Measurements from ENCODE around the gene PRAC2. TPM values are rescaled to one million over a fixed set of nuclear protein-coding genes. Genes with fewer than 3 reads are reported as not detected.
A peak's percentile ranks its signal among the peaks of the same experiment; 100 is the strongest.
"Not testable (repeated sequence)": the region's sequence is repeated elsewhere in the genome, so short reads cannot be mapped to it uniquely, and the experiment has no call there.

PRAC2 gene
- total and polyA plus RNA-seq, 5 experiments from 2014 or later = not detected

- POLR2A ChIA-PET = no interaction called here
- Mint-ChIP-seq H3K27me3 (peaks cover 40 to 88% (median 68%) of the 10 kb centered on the region in 5 donors), H3K9me3 (peaks cover 0 to 12% (median 3%) of the 10 kb centered on the region in 9 donors), H3K4me1 (peaks cover 6 to 17% (median 14%) of the 10 kb centered on the region in 4 donors), H3K4me3 (no peak overlapping the region), H3K36me3 (peaks cover 0 to 9% (median 7%) of the 10 kb centered on the region in 3 donors), H3K27ac (no peak overlapping the region)
- DNase-seq (no peak), ATAC-seq (no peak)
These were observed 7.2 kb upstream of the PRAC2 start for GRCh38 chr17:48715496-48716399.

- H3K27me3 Mint-ChIP-seq = peaks cover 37 to 86% (median 67%) of the 10 kb centered on the region in 5 donors
- not testable (repeated sequence) for H3K4me3 Mint-ChIP-seq, H3K27ac Mint-ChIP-seq, H3K36me3 Mint-ChIP-seq, DNase-seq, ATAC-seq
- peaks cover 0 to 12% (median 3%) of the 10 kb centered on the region in 9 donors for H3K9me3 Mint-ChIP-seq
- POLR2A ChIA-PET = interaction anchor here (1.3 kb wide), 1 partner anchor 16 kb away, joined by 4 read pairs; no protein-coding TSS in a partner anchor
- H3K4me1 Mint-ChIP-seq = peaks cover 7 to 17% (median 14%) of the 10 kb centered on the region in 4 donors
These were observed 6.4 kb upstream of the PRAC2 start for GRCh38 chr17:48716549-48716948.

- Mint-ChIP-seq H3K4me3 (peak overlapping the region in 1 of 10 donors; percentile 35), H3K36me3 (peaks cover 0 to 9% (median 9%) of the 10 kb centered on the region in 3 donors), H3K27me3 (peaks cover 40 to 87% (median 70%) of the 10 kb centered on the region in 5 donors), H3K9me3 (peaks cover 0 to 12% (median 3%) of the 10 kb centered on the region in 9 donors), H3K4me1 (peaks cover 8 to 17% (median 14%) of the 10 kb centered on the region in 4 donors), H3K27ac (peak overlapping the region in 1 of 10 donors; percentile 53)
- DNase-seq = no peak
- ATAC-seq = no peak
- POLR2A ChIA-PET = interaction anchor here (0.6 to 1.5 kb wide), 3 partner anchors 10 to 718 kb away, joined by 3 to 5 read pairs (median 4); partner anchors contain the start of gene HOXB13
These were observed 5.4 kb upstream of the PRAC2 start for GRCh38 chr17:48717367-48718226.

- Mint-ChIP-seq H3K27ac (peak overlapping the region in 2 of 10 donors; percentile 25 to 56), H3K36me3 (peaks cover 0 to 11% (median 9%) of the 10 kb centered on the region in 3 donors), H3K4me3 (peak overlapping the region in 6 of 10 donors; percentile 34 to 60 (median 44)), H3K27me3 (peaks cover 40 to 87% (median 73%) of the 10 kb centered on the region in 5 donors), H3K9me3 (peaks cover 0 to 12% (median 3%) of the 10 kb centered on the region in 9 donors), H3K4me1 (peaks cover 8 to 20% (median 18%) of the 10 kb centered on the region in 4 donors)
- DNase-seq (no peak), ATAC-seq (no peak)
- POLR2A ChIA-PET = interaction anchor here (0.6 to 1.5 kb wide), 2 partner anchors 10 to 718 kb away, joined by 3 to 5 read pairs; partner anchors contain the start of gene HOXB13
These were observed 4.7 kb upstream of the PRAC2 start for GRCh38 chr17:48718227-48718760.

- Mint-ChIP-seq H3K9me3 (peaks cover 0 to 12% (median 3%) of the 10 kb centered on the region in 9 donors), H3K4me3 (peak overlapping the region; percentile 4 to 63 (median 55)), H3K36me3 (peaks cover 0 to 12% (median 11%) of the 10 kb centered on the region in 3 donors), H3K4me1 (peaks cover 11 to 27% (median 26%) of the 10 kb centered on the region in 4 donors), H3K27me3 (peaks cover 45 to 87% (median 74%) of the 10 kb centered on the region in 5 donors), H3K27ac (peak overlapping the region in 3 of 10 donors; percentile 25 to 85 (median 81))
- no peak for DNase-seq
- peak; percentile 35 to 39 for ATAC-seq
- POLR2A ChIA-PET = no interaction called here
These were observed 4.0 kb upstream of the PRAC2 start for GRCh38 chr17:48718761-48719641.

GRCh38 chr17:48719642-48720265, 3.2 kb upstream of the PRAC2 start:
- peaks cover 0 to 12% (median 3%) of the 10 kb centered on the region in 9 donors for H3K9me3 Mint-ChIP-seq
- peaks cover 16 to 35% (median 33%) of the 10 kb centered on the region in 4 donors for H3K4me1 Mint-ChIP-seq
- ATAC-seq (no peak), DNase-seq (no peak)
- peak overlapping the region in 7 of 10 donors; percentile 6 to 60 (median 41) for H3K4me3 Mint-ChIP-seq
- H3K27me3 Mint-ChIP-seq = peaks cover 48 to 87% (median 74%) of the 10 kb centered on the region in 5 donors
- peak overlapping the region in 2 of 10 donors; percentile 81 to 85 for H3K27ac Mint-ChIP-seq
- POLR2A ChIA-PET = no interaction called here
- peaks cover 0 to 13% (median 11%) of the 10 kb centered on the region in 3 donors for H3K36me3 Mint-ChIP-seq

- POLR2A ChIA-PET = no interaction called here
- H3K27ac Mint-ChIP-seq = peak overlapping the region in 2 of 10 donors; percentile 8 to 85
- ATAC-seq = no peak
- H3K4me3 Mint-ChIP-seq = peak overlapping the region in 7 of 10 donors; percentile 2 to 57 (median 7)
- peaks cover 52 to 91% (median 79%) of the 10 kb centered on the region in 5 donors for H3K27me3 Mint-ChIP-seq
- DNase-seq = no peak
- peaks cover 0 to 12% (median 3%) of the 10 kb centered on the region in 9 donors for H3K9me3 Mint-ChIP-seq
- peaks cover 0 to 13% (median 13%) of the 10 kb centered on the region in 3 donors for H3K36me3 Mint-ChIP-seq
- peaks cover 18 to 41% (median 39%) of the 10 kb centered on the region in 4 donors for H3K4me1 Mint-ChIP-seq
These were observed 2.5 kb upstream of the PRAC2 start for GRCh38 chr17:48720266-48721008.

- peaks cover 0 to 12% (median 3%) of the 10 kb centered on the region in 9 donors for H3K9me3 Mint-ChIP-seq
- DNase-seq = no peak
- H3K27me3 Mint-ChIP-seq = peaks cover 56 to 97% (median 81%) of the 10 kb centered on the region in 5 donors
- H3K4me3 Mint-ChIP-seq = no peak overlapping the region
- H3K4me1 Mint-ChIP-seq = peaks cover 18 to 44% (median 41%) of the 10 kb centered on the region in 4 donors
- peaks cover 0 to 13% (median 13%) of the 10 kb centered on the region in 3 donors for H3K36me3 Mint-ChIP-seq
- POLR2A ChIA-PET = no interaction called here
- no peak overlapping the region for H3K27ac Mint-ChIP-seq
- ATAC-seq = no peak
These were observed 2.0 kb upstream of the PRAC2 start for GRCh38 chr17:48721009-48721402.

GRCh38 chr17:48722201-48722907, 631 bp upstream of the PRAC2 start, which contains the start of gene PRAC1:
Gene PRAC1 (minus strand): TSS chr17:48722518. CDS start chr17:48722392, 126 bp downstream.
- Mint-ChIP-seq H3K27me3 (peaks cover 61 to 98% (median 83%) of the 10 kb centered on the region in 5 donors), H3K4me3 (peak within 1 kb of the TSS in 8 of 10 donors; percentile 49 to 82 (median 76)), H3K27ac (peak within 1 kb of the TSS in 1 of 10 donors; percentile 34), H3K4me1 (peaks cover 20 to 49% (median 44%) of the 10 kb centered on the region in 4 donors), H3K36me3 (peaks cover 0 to 17% (median 13%) of the 10 kb centered on the region in 3 donors), H3K9me3 (peaks cover 0 to 12% (median 3%) of the 10 kb centered on the region in 9 donors)
- DNase-seq = no peak
- ATAC-seq = no peak
- POLR2A ChIA-PET = interaction anchor here (1.6 kb wide), 2 partner anchors 10 kb away, joined by 3 read pairs; no protein-coding TSS in a partner anchor

Data from naive thymus-derived CD8-positive, alpha-beta T cell (primary cell).